ENCODE data around the gene TSR3. TPM values are rescaled to one million over a fixed set of nuclear protein-coding genes. Genes with fewer than 3 reads are reported as not detected.

The TSR3 gene
- total RNA-seq, 1 experiment from 2014 or later = 88.1 TPM

GRCh38 chr16:1378804-1379303, 27.2 kb upstream of the TSR3 start:
- in situ Hi-C loops (cut with HindIII; ENCODE audit: low sequenced_read_pairs) = no loop called here
- DNase-seq (ENCODE audit: low spot score) = peak; percentile 22

- DNase-seq (ENCODE audit: low spot score) = no peak
- in situ Hi-C loops (cut with HindIII; ENCODE audit: low sequenced_read_pairs) = no loop called here
Observed at GRCh38 chr16:1378087-1378803, 26.6 kb upstream of the TSR3 start.

GRCh38 chr16:1377406-1378010, 25.8 kb upstream of the TSR3 start:
- in situ Hi-C loops (cut with HindIII; ENCODE audit: low sequenced_read_pairs) = no loop called here
- peak; percentile 12 for DNase-seq (ENCODE audit: low spot score)

GRCh38 chr16:1375741-1376410, 24.2 kb upstream of the TSR3 start:
- in situ Hi-C loops (cut with HindIII; ENCODE audit: low sequenced_read_pairs) = no loop called here
- no peak for DNase-seq (ENCODE audit: low spot score)

- in situ Hi-C loops (cut with HindIII; ENCODE audit: low sequenced_read_pairs) = no loop called here
- no peak for DNase-seq (ENCODE audit: low spot score)
Observed at GRCh38 chr16:1375298-1375640, 23.6 kb upstream of the TSR3 start.

GRCh38 chr16:1374418-1375297, 23.0 kb upstream of the TSR3 start:
- in situ Hi-C loops (cut with HindIII; ENCODE audit: low sequenced_read_pairs) = no loop called here
- no peak for DNase-seq (ENCODE audit: low spot score)

GRCh38 chr16:1372292-1372950, 20.7 kb upstream of the TSR3 start:
- in situ Hi-C loops (cut with HindIII; ENCODE audit: low sequenced_read_pairs) = no loop called here
- DNase-seq (ENCODE audit: low spot score) = no peak

- DNase-seq (ENCODE audit: low spot score) = no peak
- in situ Hi-C loops (cut with HindIII; ENCODE audit: low sequenced_read_pairs) = no loop called here
Observed at GRCh38 chr16:1371054-1371978, 19.6 kb upstream of the TSR3 start.

GRCh38 chr16:1367486-1368174, 16.0 kb upstream of the TSR3 start:
- DNase-seq (ENCODE audit: low spot score) = no peak
- in situ Hi-C loops (cut with HindIII; ENCODE audit: low sequenced_read_pairs) = no loop called here

- in situ Hi-C loops (cut with HindIII; ENCODE audit: low sequenced_read_pairs) = no loop called here
- no peak for DNase-seq (ENCODE audit: low spot score)
Observed at GRCh38 chr16:1366712-1367299, 15.1 kb upstream of the TSR3 start.

GRCh38 chr16:1366060-1366711, 14.5 kb upstream of the TSR3 start:
- no peak for DNase-seq (ENCODE audit: low spot score)
- in situ Hi-C loops (cut with HindIII; ENCODE audit: low sequenced_read_pairs) = no loop called here

- no peak for DNase-seq (ENCODE audit: low spot score)
- in situ Hi-C loops (cut with HindIII; ENCODE audit: low sequenced_read_pairs) = no loop called here
Observed at GRCh38 chr16:1364510-1364909, 12.8 kb upstream of the TSR3 start.

GRCh38 chr16:1363501-1364041, 11.9 kb upstream of the TSR3 start:
- in situ Hi-C loops (cut with HindIII; ENCODE audit: low sequenced_read_pairs) = no loop called here
- peak; percentile 54 for DNase-seq (ENCODE audit: low spot score)

GRCh38 chr16:1362807-1363206, 11.1 kb upstream of the TSR3 start:
- no peak for DNase-seq (ENCODE audit: low spot score)
- in situ Hi-C loops (cut with HindIII; ENCODE audit: low sequenced_read_pairs) = no loop called here

GRCh38 chr16:1361685-1362360, 10.1 kb upstream of the TSR3 start:
- in situ Hi-C loops (cut with HindIII; ENCODE audit: low sequenced_read_pairs) = no loop called here
- DNase-seq (ENCODE audit: low spot score) = no peak

All from G401 (cell line).